ENCODE measurements around the gene CNTNAP1. TPM values are rescaled to one million over a fixed set of nuclear protein-coding genes. Genes with fewer than 3 reads are reported as not detected.

Gene CNTNAP1
- total RNA-seq, result 17.1 and 23.8 TPM in 2 replicates

DNA sequence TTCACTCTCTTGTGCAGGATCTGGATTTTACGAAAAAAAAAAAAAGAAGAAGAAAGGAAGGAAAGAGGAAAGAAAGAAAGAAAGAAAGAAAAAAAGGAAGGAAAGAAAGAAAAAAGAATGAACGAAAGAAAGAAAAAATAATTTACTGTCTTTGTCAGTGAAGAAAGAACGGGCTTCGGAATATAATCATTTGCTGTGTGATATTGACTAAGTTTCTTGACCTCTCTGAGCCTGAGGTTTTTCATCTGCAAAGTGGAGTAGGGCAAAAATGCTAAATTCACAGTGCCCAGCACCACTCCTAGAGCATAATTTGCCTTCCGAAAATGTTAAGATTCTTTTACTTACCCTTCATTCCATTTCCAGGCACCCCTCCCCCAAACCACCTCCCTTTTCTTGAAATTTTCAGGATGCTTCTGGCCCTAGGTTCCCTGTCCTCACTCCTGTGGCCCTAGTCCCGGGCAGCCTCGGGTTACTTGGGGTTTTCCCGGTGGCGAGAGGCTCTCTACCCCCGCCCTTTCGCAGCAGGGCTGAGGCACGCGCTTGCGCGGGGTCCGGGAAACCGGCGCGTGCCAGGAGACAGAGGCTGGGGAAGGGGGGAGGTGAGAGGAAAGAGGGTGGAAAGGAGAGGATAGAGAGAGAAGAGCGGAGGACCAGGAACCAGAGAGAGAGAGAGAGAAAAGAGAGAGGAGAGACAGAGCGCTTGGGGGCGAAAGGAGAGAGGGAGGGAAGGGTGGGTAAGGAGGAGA lies at the start of gene CNTNAP1:
TSS of gene CNTNAP1 (plus strand) at position 556 of the 746 bp plus-strand sequence. CDS start 299 bp downstream, outside the sequence.

GRCh38 chr17:42659079-42659931 lies 23.0 kb upstream of the CNTNAP1 start, which contains the start of gene TUBG2:
TUBG2 (plus strand) TSS chr17:42659284; CDS start chr17:42659504, 220 bp downstream.

GRCh38 chr17:42676424-42677011 lies 5.8 kb upstream of the CNTNAP1 start, which contains the start of gene PLEKHH3:
PLEKHH3 (minus strand) TSS chr17:42676994; CDS start chr17:42676563, 431 bp downstream.

DNA sequence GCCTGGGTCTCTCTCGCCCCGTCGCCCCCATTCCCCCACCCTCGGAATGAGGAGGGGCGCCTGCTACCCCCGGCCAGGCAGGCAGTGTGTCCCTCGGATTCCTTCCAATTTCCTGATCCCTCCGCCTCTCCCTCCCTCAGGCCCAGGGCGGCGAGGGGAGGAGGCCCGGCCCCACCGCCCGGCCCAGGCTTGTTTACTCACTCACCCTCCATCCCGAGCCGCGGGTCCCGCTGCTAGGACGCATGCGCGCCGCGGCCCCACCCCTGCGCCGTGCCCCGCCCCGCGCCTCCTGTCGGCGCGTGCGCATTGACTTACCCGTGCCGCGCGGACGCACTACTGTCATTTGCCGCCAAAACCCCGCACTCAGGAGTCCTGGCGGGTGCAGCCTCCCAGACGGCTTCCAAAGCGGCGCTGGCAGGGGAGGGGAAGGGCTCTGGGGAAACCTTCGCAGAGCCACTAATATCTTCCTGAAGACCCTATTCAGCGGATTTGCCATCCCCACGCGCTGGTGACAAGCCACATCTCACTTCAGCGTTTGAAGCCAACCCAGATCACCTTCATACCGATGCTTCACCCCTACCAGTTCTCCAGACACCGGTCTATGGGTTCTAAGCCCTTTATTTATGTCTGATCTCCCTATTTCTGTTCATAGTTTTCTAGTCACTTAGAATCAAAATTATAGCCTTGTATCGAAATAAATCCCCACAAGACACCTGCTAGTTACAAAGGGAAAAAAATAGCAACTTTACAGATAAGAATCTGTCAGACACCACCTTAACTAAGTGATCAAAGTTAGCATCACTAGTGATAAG lies 62.7 kb downstream of the CNTNAP1 start, which contains the start of gene EZH1:
TSS of gene EZH1 (minus strand) at position 235 of the 812 bp plus-strand sequence. CDS start 16,099 bp downstream, outside the sequence.

Other genes starting within 250 kb of the CNTNAP1 start
- gene ATP6V0A1, start 223.7 kb upstream of the CNTNAP1 start, total RNA-seq, result 25.6 and 39.2 TPM in 2 replicates
- 15.8 and 16.4 TPM in 2 replicates for gene NAGLU, start 146.3 kb upstream of the CNTNAP1 start, total RNA-seq
- gene HSD17B1, start 129.6 kb upstream of the CNTNAP1 start, total RNA-seq, result 0.63 and 2.8 TPM in 2 replicates
- 12.2 and 16.9 TPM in 2 replicates for gene COASY, start 120.4 kb upstream of the CNTNAP1 start, total RNA-seq
- gene MLX, start 115.4 kb upstream of the CNTNAP1 start, total RNA-seq, result 24.9 and 33.0 TPM in 2 replicates
- 3.9 and 7.3 TPM in 2 replicates for gene PSMC3IP, start 104.8 kb upstream of the CNTNAP1 start, total RNA-seq
- 39.9 and 45.7 TPM in 2 replicates for gene RETREG3, start 73.2 kb upstream of the CNTNAP1 start, total RNA-seq
- gene TUBG1, start 72.8 kb upstream of the CNTNAP1 start, total RNA-seq, result 29.6 and 30.2 TPM in 2 replicates
- gene TUBG2, start 23.2 kb upstream of the CNTNAP1 start, total RNA-seq, result 3.0 and 4.7 TPM in 2 replicates
- gene PLEKHH3, start 5.5 kb upstream of the CNTNAP1 start, total RNA-seq, result 4.6 and 6.5 TPM in 2 replicates
- gene CCR10, start 688 bp upstream of the CNTNAP1 start, total RNA-seq, result 0.63 and 0.85 TPM in 2 replicates
- 7.8 and 14.7 TPM in 2 replicates for gene EZH1, start 62.5 kb downstream of the CNTNAP1 start, total RNA-seq
- gene RAMP2, start 78.7 kb downstream of the CNTNAP1 start, total RNA-seq, result 2.5 and 2.7 TPM in 2 replicates
- 40.4 and 46.0 TPM in 2 replicates for gene VPS25, start 90.9 kb downstream of the CNTNAP1 start, total RNA-seq
- 0.63 and 8.1 TPM in 2 replicates for gene WNK4, start 98.1 kb downstream of the CNTNAP1 start, total RNA-seq
- gene COA3, start 116.2 kb downstream of the CNTNAP1 start, total RNA-seq, result 53.3 and 71.7 TPM in 2 replicates
- gene CNTD1, start 116.3 kb downstream of the CNTNAP1 start, total RNA-seq, result 0.19 TPM in 1 of 2 replicates, not detected in the other
- gene BECN1, start 141.8 kb downstream of the CNTNAP1 start, total RNA-seq, result 161 and 174 TPM in 2 replicates
- gene PSME3, start 150.9 kb downstream of the CNTNAP1 start, total RNA-seq, result 86.4 and 101 TPM in 2 replicates
- 0.36 and 0.38 TPM in 2 replicates for gene AOC2, start 162.0 kb downstream of the CNTNAP1 start, total RNA-seq
- under 0.01 TPM in 2 replicates for gene AOC3, start 168.7 kb downstream of the CNTNAP1 start, total RNA-seq
- not detected in 2 replicates for gene G6PC1, start 218.3 kb downstream of the CNTNAP1 start, total RNA-seq